Kidney epithelial cell (primary cell): Measurements from ENCODE around the gene JPH3. TPM values are rescaled to one million over a fixed set of nuclear protein-coding genes. Genes with fewer than 3 reads are reported as not detected.
"Not testable (repeated sequence)": the region's sequence is repeated elsewhere in the genome, so short reads cannot be mapped to it uniquely, and the experiment has no call there.

Experiments
- DNase-seq: peaks from one replicate; pipeline ENCODE4 v3.0.0-alpha.2; 2010; ENCODE audit warnings: low read depth
- H3K27me3 ChIP-seq: 2 replicates; pipeline ENCODE4 v1.6.0; 2011; ENCODE audit warnings: low read length; ENCODE audit not compliant: control insufficient read depth, insufficient read depth
- H3K36me3 ChIP-seq: 2 replicates; pipeline ENCODE4 v1.5.1; 2011; ENCODE audit warnings: low read length; ENCODE audit not compliant: control insufficient read depth, insufficient read depth
- H3K4me3 ChIP-seq: 2 replicates; pipeline ENCODE4 v1.5.1; 2011; ENCODE audit warnings: low read depth, mild to moderate bottlenecking, control low read depth, low read length
- total RNA-seq: library from RNA; depleted of rRNA; stranded (reverse); fragments of >200 nt; gene quantifications from 2 replicates; pipeline ENCODE4 v1.2.3, GENCODE V29; 2015
- TF ChIP-seq, protein P1 (sequence below): IDR thresholded peaks from 2 replicates; pipeline ENCODE4 v1.5.1; 2011; ENCODE audit warnings: mild to moderate bottlenecking, moderate library complexity, low read length, control low read depth, inconsistent platforms; ENCODE audit not compliant: insufficient read depth, poor library complexity, severe bottlenecking

The JPH3 gene
- total RNA-seq, 1 donor from 2014 or later = 2.1 TPM

GRCh38 chr16:87570938-87571867, 31.1 kb upstream of the JPH3 start:
- Histone ChIP-seq H3K36me3 (no peaks in the 10 kb centered on the region), H3K27me3 (peaks cover 8% of the 10 kb centered on the region), H3K4me3 (no peak overlapping the region)
- DNase-seq = no peak
- TF ChIP-seq, protein P1, sequence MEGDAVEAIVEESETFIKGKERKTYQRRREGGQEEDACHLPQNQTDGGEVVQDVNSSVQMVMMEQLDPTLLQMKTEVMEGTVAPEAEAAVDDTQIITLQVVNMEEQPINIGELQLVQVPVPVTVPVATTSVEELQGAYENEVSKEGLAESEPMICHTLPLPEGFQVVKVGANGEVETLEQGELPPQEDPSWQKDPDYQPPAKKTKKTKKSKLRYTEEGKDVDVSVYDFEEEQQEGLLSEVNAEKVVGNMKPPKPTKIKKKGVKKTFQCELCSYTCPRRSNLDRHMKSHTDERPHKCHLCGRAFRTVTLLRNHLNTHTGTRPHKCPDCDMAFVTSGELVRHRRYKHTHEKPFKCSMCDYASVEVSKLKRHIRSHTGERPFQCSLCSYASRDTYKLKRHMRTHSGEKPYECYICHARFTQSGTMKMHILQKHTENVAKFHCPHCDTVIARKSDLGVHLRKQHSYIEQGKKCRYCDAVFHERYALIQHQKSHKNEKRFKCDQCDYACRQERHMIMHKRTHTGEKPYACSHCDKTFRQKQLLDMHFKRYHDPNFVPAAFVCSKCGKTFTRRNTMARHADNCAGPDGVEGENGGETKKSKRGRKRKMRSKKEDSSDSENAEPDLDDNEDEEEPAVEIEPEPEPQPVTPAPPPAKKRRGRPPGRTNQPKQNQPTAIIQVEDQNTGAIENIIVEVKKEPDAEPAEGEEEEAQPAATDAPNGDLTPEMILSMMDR = peak; percentile 51

DNA sequence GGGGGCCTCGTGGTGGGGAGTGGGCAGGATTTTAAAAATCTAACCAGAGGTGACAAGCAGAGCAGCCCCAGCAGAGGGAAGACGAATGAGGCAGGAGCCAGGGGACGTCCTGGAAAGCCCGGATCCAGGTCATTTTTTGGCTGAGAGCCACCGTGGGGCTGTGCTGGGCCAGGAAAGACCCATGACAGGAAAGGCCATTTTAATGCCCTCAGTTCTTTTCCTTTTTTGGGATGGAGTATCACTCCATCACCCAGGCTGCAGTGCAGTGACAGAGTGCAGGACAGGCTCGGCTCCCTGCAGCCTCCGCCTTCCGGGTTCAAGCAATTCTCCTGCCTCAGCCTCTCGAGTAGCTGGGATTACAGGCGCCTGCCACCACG, 30.5 kb upstream of the JPH3 start:
- Histone ChIP-seq H3K36me3 (no peaks in the 10 kb centered on the region), H3K4me3 (no peak overlapping the region), H3K27me3 (peaks cover 8% of the 10 kb centered on the region)
- TF ChIP-seq, protein P1 = no peak
- DNase-seq = no peak

GRCh38 chr16:87572959-87573358, 29.3 kb upstream of the JPH3 start:
- no peak overlapping the region for H3K4me3 ChIP-seq
- DNase-seq = no peak
- TF ChIP-seq, protein P1 = no peak
- H3K36me3 ChIP-seq = no peaks in the 10 kb centered on the region
- H3K27me3 ChIP-seq = peaks cover 8% of the 10 kb centered on the region

DNA sequence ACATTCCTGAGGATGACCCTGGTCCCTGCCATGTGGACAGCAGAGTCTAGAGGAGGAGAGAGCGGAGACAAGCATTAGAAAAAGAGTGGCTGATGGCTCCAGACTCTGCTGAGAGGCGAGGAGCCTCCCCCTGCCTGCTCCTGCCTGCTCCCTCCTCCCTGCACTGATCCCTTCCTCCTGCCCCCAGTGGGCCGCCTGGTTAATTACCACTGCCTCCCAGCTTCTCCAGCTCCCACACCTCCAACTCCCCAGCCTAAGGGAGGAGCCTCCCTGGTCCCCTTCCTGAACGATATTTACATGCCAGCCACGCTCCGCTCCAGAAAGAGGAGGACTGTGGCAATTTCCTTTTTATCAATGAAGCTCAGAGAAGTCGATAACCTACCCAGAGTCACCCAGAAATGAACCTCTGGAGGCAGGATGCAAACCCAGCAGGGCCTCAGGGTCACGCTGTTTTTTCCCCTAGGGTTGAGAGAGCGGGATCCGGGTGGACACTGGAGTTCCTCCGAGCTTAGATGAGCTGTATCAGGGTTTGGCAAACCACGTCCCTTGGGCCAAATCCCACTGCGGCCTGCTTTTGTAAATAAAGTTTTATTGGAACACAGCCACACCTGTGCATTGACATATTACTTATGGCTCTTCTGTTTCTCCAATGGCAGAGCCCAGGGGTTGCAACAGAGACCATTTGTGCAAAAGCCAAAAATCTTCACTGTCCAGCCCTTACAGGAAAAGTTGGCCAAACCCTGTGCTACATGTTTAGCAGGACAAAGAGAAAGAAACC, 27.1 kb upstream of the JPH3 start:
- Histone ChIP-seq H3K4me3 (no peak overlapping the region), H3K27me3 (peaks cover 5% of the 10 kb centered on the region), H3K36me3 (no peaks in the 10 kb centered on the region)
- DNase-seq = no peak
- TF ChIP-seq, protein P1 = peak; percentile 22

DNA sequence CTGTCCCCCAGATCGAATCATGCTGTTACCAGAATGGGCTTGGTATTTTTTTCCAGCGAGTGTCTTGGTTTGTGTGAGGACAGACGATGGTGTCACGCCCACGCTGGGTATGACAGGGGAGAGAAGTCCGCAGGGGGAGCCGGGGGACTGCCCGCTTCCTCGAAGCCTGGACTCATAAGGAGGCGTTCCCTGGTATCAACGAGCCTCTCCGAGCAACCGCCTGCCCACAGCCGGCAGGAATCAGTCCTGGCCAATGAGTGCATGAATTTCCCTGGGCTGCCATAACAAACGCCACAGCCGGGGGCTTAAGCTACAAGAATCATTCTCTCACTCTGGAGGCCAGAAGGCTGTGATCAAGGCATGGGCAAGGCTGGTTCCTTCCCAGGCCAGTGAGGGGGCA, 26.1 kb upstream of the JPH3 start:
- TF ChIP-seq, protein P1 = no peak
- DNase-seq = no peak
- no peak overlapping the region for H3K4me3 ChIP-seq
- H3K27me3 ChIP-seq = peaks cover 5% of the 10 kb centered on the region
- H3K36me3 ChIP-seq = no peaks in the 10 kb centered on the region

GRCh38 chr16:87578142-87578930, 24.0 kb upstream of the JPH3 start:
- not testable (repeated sequence) for H3K4me3 ChIP-seq, H3K36me3 ChIP-seq, DNase-seq, H3K27me3 ChIP-seq
